Colonic mucosa (tissue), 4 donors: ENCODE results near the gene REEP1. TPM values are rescaled to one million over a fixed set of nuclear protein-coding genes. Genes with fewer than 3 reads are reported as not detected.

Experiments used
- DNase-seq: peaks from one replicate; pipeline ENCODE4 v3.0.0-alpha.2; 2020
- H3K27ac ChIP-seq: fragments of 200-600 bp; one replicate; pipeline ENCODE4 v1.8.0; 2021
- H3K27me3 ChIP-seq: fragments of 200-600 bp; one replicate; pipeline ENCODE4 v1.8.0; 2021
- H3K36me3 ChIP-seq: fragments of 200-600 bp; one replicate; pipeline ENCODE4 v1.8.0; 2021
- H3K4me1 ChIP-seq: fragments of 200-600 bp; one replicate; pipeline ENCODE4 v1.8.0; 2021; ENCODE audit warnings: mild to moderate bottlenecking
- H3K4me3 ChIP-seq: fragments of 200-600 bp; one replicate; pipeline ENCODE4 v1.8.0; 2021
- H3K9ac ChIP-seq, 2 donors: one replicate each; pipeline ENCODE4 v1.7.0; 2013; ENCODE audit warnings: control low read depth in 2 of 2, low read depth in 2 of 2, low read length in 2 of 2
- H3K9me3 ChIP-seq: fragments of 200-600 bp; one replicate; pipeline ENCODE4 v1.8.0; 2021
- CTCF ChIP-seq: fragments of 200-600 bp; IDR thresholded peaks from one replicate; pipeline ENCODE4 v1.8.0; 2022; ENCODE audit warnings: antibody characterized with exemption, mild to moderate bottlenecking
- intact Hi-C: fragments of 100-400 bp; cut with DNase I; formaldehyde crosslinking; loops from one replicate; pipeline ENCODE4 v1.14.1; 2022
- total RNA-seq, 2 donors: library from RNA; stranded (reverse); fragmentation: NEBNext Ultra II Directional in 1 of 2; extraction: Animal tissue kit (Norgen Biotek cat#: 25700) in 1 of 2; gene quantifications; one replicate each; pipeline ENCODE4 v1.2.1, GENCODE V29; 2021
- donor health status: healthy.
- donor health status: DM: no; HTN: no; CAD: no.
- donor health status: DM: no; HTN: no; CAD: no.

REEP1 gene
- total RNA-seq, 2 donors from 2014 or later: 1.8 to 5.7 TPM

- no peak for DNase-seq
- Histone ChIP-seq H3K4me3 (no peak overlapping the region), H3K4me1 (peaks cover 7% of the 10 kb centered on the region), H3K36me3 (no peaks in the 10 kb centered on the region), H3K27ac (no peak overlapping the region), H3K9ac (no peak overlapping the region), H3K9me3 (no peaks in the 10 kb centered on the region), H3K27me3 (no peaks in the 10 kb centered on the region)
- intact Hi-C loops: no loop called here
- TF ChIP-seq CTCF: no peak
Observed at GRCh38 chr2:86218124-86218523, 119.3 kb downstream of the REEP1 start.

GRCh38 chr2:86216575-86217555, 120.6 kb downstream of the REEP1 start:
- H3K9me3 ChIP-seq: no peaks in the 10 kb centered on the region

GRCh38 chr2:86214503-86214832, 123.0 kb downstream of the REEP1 start:
- Histone ChIP-seq H3K27ac (peak overlapping the region; percentile 60), H3K4me3 (no peak overlapping the region), H3K4me1 (peaks cover 14% of the 10 kb centered on the region), H3K9ac (no peak overlapping the region), H3K27me3 (no peaks in the 10 kb centered on the region), H3K36me3 (peaks cover 3% of the 10 kb centered on the region), H3K9me3 (no peaks in the 10 kb centered on the region)
- TF ChIP-seq CTCF: no peak
- DNase-seq: no peak
- intact Hi-C loops: no loop called here

More at GRCh38 chr2:86216575-86217555, 120.6 kb downstream of the REEP1 start:
- Histone ChIP-seq H3K36me3 (no peaks in the 10 kb centered on the region), H3K27ac (no peak overlapping the region), H3K9ac (no peak overlapping the region), H3K4me1 (peaks cover 14% of the 10 kb centered on the region), H3K4me3 (no peak overlapping the region), H3K27me3 (no peaks in the 10 kb centered on the region)
- intact Hi-C loops: no loop called here
- TF ChIP-seq CTCF: no peak
- no peak for DNase-seq

- H3K27ac ChIP-seq: peak overlapping the region; percentile 60
- H3K4me1 ChIP-seq: peaks cover 14% of the 10 kb centered on the region
- peaks cover 3% of the 10 kb centered on the region for H3K36me3 ChIP-seq
- H3K9ac ChIP-seq: peak overlapping the region in 1 of 2 donors; percentile 46
- DNase-seq: peak; percentile 57
- no peak overlapping the region for H3K4me3 ChIP-seq
- intact Hi-C loops: no loop called here
- TF ChIP-seq CTCF: no peak
- H3K9me3 ChIP-seq: no peaks in the 10 kb centered on the region
- no peaks in the 10 kb centered on the region for H3K27me3 ChIP-seq
Observed at GRCh38 chr2:86213699-86214502, 123.5 kb downstream of the REEP1 start.

GRCh38 chr2:86213056-86213455, 124.4 kb downstream of the REEP1 start:
- peak overlapping the region in 1 of 2 donors; percentile 46 for H3K9ac ChIP-seq
- H3K4me1 ChIP-seq: peaks cover 14% of the 10 kb centered on the region
- no peak for TF ChIP-seq CTCF
- no peak for DNase-seq
- H3K27ac ChIP-seq: peak overlapping the region; percentile 60
- H3K4me3 ChIP-seq: no peak overlapping the region
- peaks cover 9% of the 10 kb centered on the region for H3K36me3 ChIP-seq
- intact Hi-C loops: no loop called here
- H3K27me3 ChIP-seq: no peaks in the 10 kb centered on the region
- H3K9me3 ChIP-seq: no peaks in the 10 kb centered on the region
